ENCODE measurements around the gene MS4A4E.
"Not testable (repeated sequence)": the region's sequence is repeated elsewhere in the genome, so short reads cannot be mapped to it uniquely, and the experiment has no call there.

DNA sequence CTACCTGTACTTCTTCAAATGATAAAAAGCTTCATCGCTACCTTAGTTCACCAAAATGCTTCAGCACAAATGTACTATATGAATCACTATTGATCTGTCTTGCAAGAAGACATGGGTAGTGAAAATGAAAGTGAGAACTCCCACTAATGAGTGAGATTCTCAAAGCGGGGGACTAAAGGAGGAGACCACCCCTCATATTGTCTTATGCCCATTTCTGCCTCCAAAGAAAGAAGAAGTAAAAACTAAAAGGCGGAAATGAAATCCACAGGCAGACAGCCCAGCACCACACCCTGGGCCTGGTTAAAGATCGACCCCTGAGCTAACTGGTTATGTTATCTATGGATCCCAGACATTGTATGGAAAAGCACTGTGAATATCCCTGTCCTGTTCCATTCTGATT is 50.4 kb downstream of the MS4A4E start:
- TF ChIP-seq, protein P1, sequence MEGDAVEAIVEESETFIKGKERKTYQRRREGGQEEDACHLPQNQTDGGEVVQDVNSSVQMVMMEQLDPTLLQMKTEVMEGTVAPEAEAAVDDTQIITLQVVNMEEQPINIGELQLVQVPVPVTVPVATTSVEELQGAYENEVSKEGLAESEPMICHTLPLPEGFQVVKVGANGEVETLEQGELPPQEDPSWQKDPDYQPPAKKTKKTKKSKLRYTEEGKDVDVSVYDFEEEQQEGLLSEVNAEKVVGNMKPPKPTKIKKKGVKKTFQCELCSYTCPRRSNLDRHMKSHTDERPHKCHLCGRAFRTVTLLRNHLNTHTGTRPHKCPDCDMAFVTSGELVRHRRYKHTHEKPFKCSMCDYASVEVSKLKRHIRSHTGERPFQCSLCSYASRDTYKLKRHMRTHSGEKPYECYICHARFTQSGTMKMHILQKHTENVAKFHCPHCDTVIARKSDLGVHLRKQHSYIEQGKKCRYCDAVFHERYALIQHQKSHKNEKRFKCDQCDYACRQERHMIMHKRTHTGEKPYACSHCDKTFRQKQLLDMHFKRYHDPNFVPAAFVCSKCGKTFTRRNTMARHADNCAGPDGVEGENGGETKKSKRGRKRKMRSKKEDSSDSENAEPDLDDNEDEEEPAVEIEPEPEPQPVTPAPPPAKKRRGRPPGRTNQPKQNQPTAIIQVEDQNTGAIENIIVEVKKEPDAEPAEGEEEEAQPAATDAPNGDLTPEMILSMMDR (IDR thresholded peaks at IDR 0.05; ENCODE audit: low read depth, low read length), result not testable (repeated sequence)
- TF ChIP-seq POLR2A (IDR thresholded peaks at IDR 0.05; ENCODE audit: extremely low read depth, insufficient read length); MYC (IDR thresholded peaks at IDR 0.05; ENCODE audit: low read depth, low read length): not testable (repeated sequence)
- TF ChIP-seq, protein P2, sequence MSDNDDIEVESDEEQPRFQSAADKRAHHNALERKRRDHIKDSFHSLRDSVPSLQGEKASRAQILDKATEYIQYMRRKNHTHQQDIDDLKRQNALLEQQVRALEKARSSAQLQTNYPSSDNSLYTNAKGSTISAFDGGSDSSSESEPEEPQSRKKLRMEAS (IDR thresholded peaks at IDR 0.05; ENCODE audit: low read depth, low read length), result not testable (repeated sequence)
